ENCODE results near the gene MAPK6.

- no peak for TF ChIP-seq CTCF (IDR thresholded peaks at IDR 0.05)
- no peak for TF ChIP-seq EZH2 (IDR thresholded peaks at IDR 0.05)
Observed at GRCh38 chr15:52113708-52114107, 94.7 kb downstream of the MAPK6 start.
